ENCODE data around the gene TBL3.

The TBL3 gene

GRCh38 chr16:1965396-1966001 lies 6.4 kb upstream of the TBL3 start:
- no peak for DNase-seq

- no peak for DNase-seq
Measured at GRCh38 chr16:1966460-1966859, 5.4 kb upstream of the TBL3 start, which contains the start of gene RNF151. TSS of gene RNF151 (plus strand) at chr16:1966856. CDS start at chr16:1966882, 26 bp downstream.

GRCh38 chr16:1968146-1968953 lies 3.5 kb upstream of the TBL3 start:
- DNase-seq, result no peak

GRCh38 chr16:1972490-1972877 lies 631 bp downstream of the TBL3 start:
- no peak for DNase-seq

GRCh38 chr16:1973461-1974156 lies 1.8 kb downstream of the TBL3 start:
- no peak for DNase-seq

- no peak for DNase-seq
Measured at GRCh38 chr16:1974157-1975070, 2.6 kb downstream of the TBL3 start.

- no peak for DNase-seq
Measured at GRCh38 chr16:1975432-1976215, 3.8 kb downstream of the TBL3 start.

GRCh38 chr16:1976216-1976520 lies 4.3 kb downstream of the TBL3 start:
- DNase-seq, result no peak

- DNase-seq, result no peak
Measured at GRCh38 chr16:1976951-1977874, 5.4 kb downstream of the TBL3 start.

- DNase-seq, result no peak
Measured at GRCh38 chr16:1977875-1978268, 6.0 kb downstream of the TBL3 start.

GRCh38 chr16:1978476-1979120 lies 6.7 kb downstream of the TBL3 start:
- no peak for DNase-seq

- peak; percentile 32 for DNase-seq
Measured at GRCh38 chr16:1979271-1980029, 7.6 kb downstream of the TBL3 start.

GRCh38 chr16:1980030-1980769 lies 8.3 kb downstream of the TBL3 start:
- peak; percentile 42 for DNase-seq

GRCh38 chr16:1980770-1981087 lies 8.9 kb downstream of the TBL3 start:
- DNase-seq, result no peak

- no peak for DNase-seq
Measured at GRCh38 chr16:1981398-1981836, 9.6 kb downstream of the TBL3 start, which contains the start of gene NOXO1. TSS of gene NOXO1 (minus strand) at chr16:1981469. CDS start at chr16:1981179, 290 bp downstream.

GRCh38 chr16:1982013-1982433 lies 10.2 kb downstream of the TBL3 start:
- DNase-seq, result peak; percentile 26

GRCh38 chr16:1982991-1983543 lies 11.2 kb downstream of the TBL3 start:
- DNase-seq, result no peak

GRCh38 chr16:1983544-1984346 lies 11.9 kb downstream of the TBL3 start, which contains the start of gene GFER:
TSS of gene GFER (plus strand) at chr16:1984193. CDS start at chr16:1984219, 26 bp downstream.
- DNase-seq, result peak; percentile 74

All from NCI-H2171 treated with DMSO at 0.1 percent for 48 hours (cell line).